ENCODE data around the gene GATM.

DNA sequence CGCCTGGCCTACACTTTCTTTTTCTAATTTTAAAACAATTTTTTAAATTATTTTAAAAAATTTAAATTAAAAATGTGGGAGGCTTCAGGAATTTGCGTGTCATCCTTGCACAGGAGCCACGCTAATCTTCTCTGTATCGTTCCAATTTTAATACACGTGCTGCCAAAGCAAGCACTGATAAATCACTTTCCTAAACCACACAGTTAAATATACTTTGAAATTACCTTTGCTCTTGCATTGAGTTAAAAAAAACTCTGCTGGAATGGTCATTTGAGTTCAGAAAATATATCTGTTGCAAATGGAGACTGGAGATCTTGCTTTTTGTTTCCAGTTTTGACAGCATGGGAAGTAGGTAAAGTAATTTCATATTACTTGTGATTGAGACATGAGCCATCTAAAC lies 23.6 kb downstream of the GATM start:
- TF ChIP-seq ARNT (IDR thresholded peaks at IDR 0.05), result no peak
- no peak for TF ChIP-seq ZNF384 (IDR thresholded peaks at IDR 0.05)
- TF ChIP-seq TARDBP (IDR thresholded peaks at IDR 0.05), result no peak
- no peak for TF ChIP-seq FOXA1 (IDR thresholded peaks at IDR 0.05)
- TF ChIP-seq BHLHE40 (IDR thresholded peaks at IDR 0.05; ENCODE audit: borderline replicate concordance), result no peak
- TF ChIP-seq, protein P1, sequence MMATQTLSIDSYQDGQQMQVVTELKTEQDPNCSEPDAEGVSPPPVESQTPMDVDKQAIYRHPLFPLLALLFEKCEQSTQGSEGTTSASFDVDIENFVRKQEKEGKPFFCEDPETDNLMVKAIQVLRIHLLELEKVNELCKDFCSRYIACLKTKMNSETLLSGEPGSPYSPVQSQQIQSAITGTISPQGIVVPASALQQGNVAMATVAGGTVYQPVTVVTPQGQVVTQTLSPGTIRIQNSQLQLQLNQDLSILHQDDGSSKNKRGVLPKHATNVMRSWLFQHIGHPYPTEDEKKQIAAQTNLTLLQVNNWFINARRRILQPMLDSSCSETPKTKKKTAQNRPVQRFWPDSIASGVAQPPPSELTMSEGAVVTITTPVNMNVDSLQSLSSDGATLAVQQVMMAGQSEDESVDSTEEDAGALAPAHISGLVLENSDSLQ (IDR thresholded peaks at IDR 0.05), result no peak
- TF ChIP-seq SP1 (IDR thresholded peaks at IDR 0.05), result no peak
- no peak for TF ChIP-seq FOXM1 (IDR thresholded peaks at IDR 0.05; ENCODE audit: borderline replicate concordance)
- TF ChIP-seq LEF1 (IDR thresholded peaks at IDR 0.05; ENCODE audit: borderline replicate concordance), result no peak
- no peak for TF ChIP-seq HDGF (IDR thresholded peaks at IDR 0.05; ENCODE audit: borderline replicate concordance)

All from HEK293T (cell line).